Liver (tissue), 3 donors: ENCODE measurements around the gene MYO7A.

Experiments used
- ATF3 ChIP-seq: IDR thresholded peaks from 2 replicates; pipeline ENCODE4 v1.6.1; 2016; ENCODE audit warnings: antibody characterized with exemption
- CTCF ChIP-seq: fragments of 150-350 bp; IDR thresholded peaks from 2 replicates; pipeline ENCODE4 v1.5.1; 2017; ENCODE audit warnings: improper control_type of control experiment, low read depth, low read length; ENCODE audit not compliant: missing input control
- EGR1 ChIP-seq, 2 donors: IDR thresholded peaks; 2 replicates each; pipeline ENCODE4 v1.6.1; 2016 to 2018; ENCODE audit warnings: antibody characterized with exemption in 2 of 2, low read depth in 2 of 2
- GABPA ChIP-seq, 2 donors: IDR thresholded peaks in 1 of 2; conservative IDR thresholded peaks in 1 of 2; 2 replicates each; pipeline ENCODE4 v1.6.1; 2016; ENCODE audit warnings: antibody characterized with exemption in 2 of 2, mild to moderate bottlenecking in 1 of 2, moderate library complexity in 1 of 2
- MAX ChIP-seq: IDR thresholded peaks from 2 replicates; pipeline ENCODE4 v1.6.1; 2016; ENCODE audit warnings: antibody characterized with exemption
- RAD21 ChIP-seq, 2 donors: IDR thresholded peaks; 2 replicates each; pipeline ENCODE4 v1.6.1; 2016; ENCODE audit warnings: antibody characterized with exemption in 2 of 2, mild to moderate bottlenecking in 2 of 2
- REST ChIP-seq: IDR thresholded peaks from 2 replicates; pipeline ENCODE4 v1.6.1; 2016; ENCODE audit warnings: antibody characterized with exemption, mild to moderate bottlenecking
- RXRA ChIP-seq, 2 donors: IDR thresholded peaks; 2 replicates each; pipeline ENCODE4 v1.6.1; 2017 to 2018; ENCODE audit warnings: antibody characterized with exemption in 2 of 2, mild to moderate bottlenecking in 1 of 2
- SP1 ChIP-seq: IDR thresholded peaks from 2 replicates; pipeline ENCODE4 v1.6.1; 2018; ENCODE audit warnings: antibody characterized with exemption, mild to moderate bottlenecking
- ZBTB33 ChIP-seq: IDR thresholded peaks from 2 replicates; pipeline ENCODE4 v1.6.1; 2016; ENCODE audit warnings: antibody characterized with exemption
- donor health status: healthy.
- donor health status: healthy.

- TF ChIP-seq CTCF (no peak), EGR1 (IDR thresholded peaks at IDR 0.05; ENCODE audit: low read depth in 2 of 2) (no peak), REST (no peak), MAX (no peak), RXRA (IDR thresholded peaks at IDR 0.05) (no peak), ZBTB33 (no peak), SP1 (no peak), GABPA (IDR thresholded peaks at IDR 0.05 in 1 of 2, conservative IDR thresholded peaks at IDR 0.05 in 1 of 2) (no peak), ATF3 (no peak), RAD21 (IDR thresholded peaks at IDR 0.05) (no peak)
Observed at GRCh38 chr11:77211594-77212251, 83.7 kb downstream of the MYO7A start.
